Activated CD4-positive, alpha-beta T cell treated with anti-CD3 and anti-CD28 coated beads, Interleukin-2, amount 50 U/mL, for 1 hour (primary cell): ENCODE measurements around the gene OSBPL2.

Experiments used
- DNase-seq: peaks from one replicate; pipeline ENCODE4 v3.0.0-alpha.2; 2020

OSBPL2 gene

DNA sequence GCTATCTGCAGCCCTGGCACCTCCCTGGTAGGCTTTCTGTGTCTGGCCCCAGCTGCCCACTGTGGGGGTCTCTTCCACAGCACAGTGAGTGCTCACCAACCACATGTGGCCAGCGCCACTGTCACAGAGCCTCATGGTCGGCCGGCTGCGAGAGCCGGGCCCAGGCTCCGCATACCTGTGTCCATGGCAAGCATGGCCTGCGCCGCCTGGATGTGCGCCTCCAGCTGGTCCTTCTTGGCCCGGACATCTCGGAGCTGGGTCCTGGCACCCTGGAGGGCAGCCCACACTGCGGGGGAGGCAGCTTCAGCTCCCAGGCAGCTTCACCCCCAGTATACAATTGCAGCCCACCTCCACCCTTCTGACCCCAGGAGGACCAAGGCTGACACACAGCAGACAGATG, 77.5 kb downstream of the OSBPL2 start:
- no peak for DNase-seq

DNA sequence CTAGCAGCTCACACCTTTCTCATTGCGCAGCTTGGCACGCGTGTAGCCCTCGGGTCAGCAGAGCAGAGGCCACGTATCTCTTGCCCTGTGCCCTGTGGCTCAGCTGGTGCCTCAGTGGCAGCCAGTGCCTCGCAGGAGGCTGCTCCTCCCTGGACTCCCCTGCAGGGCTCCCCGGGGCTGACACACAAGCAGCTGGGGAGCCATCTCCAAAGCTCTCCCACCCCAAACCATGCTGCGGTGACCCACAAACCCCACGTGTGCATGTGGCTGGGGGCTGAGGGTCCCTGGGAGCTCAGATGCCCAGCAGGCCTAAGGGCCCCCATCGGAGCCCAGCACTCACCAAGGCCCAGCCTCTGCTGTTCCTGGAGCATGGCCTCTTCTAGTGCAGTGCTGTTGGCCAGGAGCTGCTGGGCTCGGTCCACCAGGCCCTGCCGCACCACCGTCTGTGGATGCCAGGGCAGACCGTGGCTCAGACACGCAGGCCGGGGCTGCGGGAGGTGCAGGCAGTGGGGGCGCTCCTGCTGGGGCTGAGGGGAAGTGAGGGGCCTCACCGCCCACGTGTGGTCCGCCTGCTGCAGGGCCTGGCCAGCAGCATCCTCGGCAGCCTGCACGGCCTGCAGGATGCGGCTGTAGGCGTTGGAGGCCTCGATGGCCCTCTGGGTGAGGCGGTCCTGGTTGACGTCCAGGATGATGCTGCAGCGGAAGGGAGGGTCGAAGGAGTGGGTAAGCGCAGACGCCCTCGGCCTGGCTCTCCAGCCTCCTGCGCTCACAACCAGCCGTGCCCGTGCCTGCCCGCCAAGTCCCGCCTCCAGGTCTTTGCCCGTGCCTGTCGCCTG, 78.2 kb downstream of the OSBPL2 start:
- no peak for DNase-seq

DNA sequence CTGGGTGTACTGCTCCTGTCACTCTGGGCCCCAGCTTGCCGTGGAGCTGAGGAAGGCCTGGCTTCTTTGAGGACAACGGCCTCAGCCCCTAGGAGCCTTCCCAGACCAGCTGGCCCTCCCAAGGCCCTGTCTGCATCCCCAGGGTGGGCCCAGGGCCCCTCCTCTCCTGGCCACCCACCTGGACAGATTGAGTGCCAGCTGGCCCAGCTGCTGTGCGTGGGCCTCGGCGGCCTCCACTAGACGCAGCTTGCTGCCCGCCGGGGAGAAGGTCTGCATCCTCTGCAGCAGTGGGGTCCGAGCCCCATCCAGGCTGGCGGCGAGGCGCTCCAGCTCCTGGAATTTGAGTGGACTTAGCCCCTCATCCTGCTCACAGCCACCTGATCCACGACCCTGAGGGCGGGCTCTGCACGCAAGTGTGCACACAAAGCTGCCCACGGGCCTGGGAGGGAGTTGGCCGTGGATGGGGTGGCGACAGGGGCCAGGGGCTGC, 78.9 kb downstream of the OSBPL2 start:
- no peak for DNase-seq

DNA sequence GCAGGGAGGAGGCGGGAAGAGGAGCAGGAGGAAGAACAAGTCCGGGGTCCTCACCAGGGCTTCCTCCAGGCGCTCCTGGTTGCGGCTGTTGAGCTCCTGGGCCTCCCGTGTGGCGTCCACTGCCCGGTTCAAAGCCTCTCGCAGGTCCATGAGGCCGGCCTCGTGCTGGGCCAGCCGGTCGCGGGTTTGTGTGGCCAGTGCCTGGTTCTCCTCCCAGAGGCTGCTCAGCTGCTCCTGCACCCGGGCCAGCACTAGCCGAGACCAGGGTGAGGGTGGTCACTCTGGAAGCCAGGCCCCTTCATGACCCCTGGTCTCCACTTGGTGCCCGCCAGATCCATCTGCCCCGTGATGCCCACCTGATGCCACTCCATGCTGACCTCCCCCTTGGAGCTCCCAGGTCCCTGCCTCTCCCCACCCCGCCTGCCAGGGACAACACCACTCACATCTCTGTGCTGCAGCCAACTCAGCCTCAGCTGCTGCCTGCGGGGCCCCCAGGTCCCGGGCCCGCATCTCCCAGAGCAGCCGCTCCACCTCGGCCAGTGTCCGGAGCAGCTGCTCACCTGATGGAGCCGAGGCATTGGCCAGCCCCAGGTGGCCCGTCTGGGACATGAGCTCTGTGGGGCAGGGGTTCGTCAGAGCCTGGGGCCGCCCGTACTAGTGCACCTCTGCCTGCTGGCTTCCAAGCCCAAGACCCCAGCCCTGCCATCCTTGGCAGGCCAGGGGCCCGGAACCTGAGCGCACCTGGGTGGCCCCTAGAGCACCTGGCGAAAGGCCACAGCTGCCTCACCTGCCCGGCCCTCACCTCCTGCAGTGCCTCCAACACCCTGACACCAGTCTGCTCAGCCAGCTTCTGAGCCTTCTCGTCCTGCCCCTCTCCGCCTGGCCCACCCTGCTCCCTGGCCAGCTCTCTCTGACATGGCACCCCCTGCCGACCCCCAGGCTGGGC, 80.4 kb downstream of the OSBPL2 start:
- no peak for DNase-seq

DNA sequence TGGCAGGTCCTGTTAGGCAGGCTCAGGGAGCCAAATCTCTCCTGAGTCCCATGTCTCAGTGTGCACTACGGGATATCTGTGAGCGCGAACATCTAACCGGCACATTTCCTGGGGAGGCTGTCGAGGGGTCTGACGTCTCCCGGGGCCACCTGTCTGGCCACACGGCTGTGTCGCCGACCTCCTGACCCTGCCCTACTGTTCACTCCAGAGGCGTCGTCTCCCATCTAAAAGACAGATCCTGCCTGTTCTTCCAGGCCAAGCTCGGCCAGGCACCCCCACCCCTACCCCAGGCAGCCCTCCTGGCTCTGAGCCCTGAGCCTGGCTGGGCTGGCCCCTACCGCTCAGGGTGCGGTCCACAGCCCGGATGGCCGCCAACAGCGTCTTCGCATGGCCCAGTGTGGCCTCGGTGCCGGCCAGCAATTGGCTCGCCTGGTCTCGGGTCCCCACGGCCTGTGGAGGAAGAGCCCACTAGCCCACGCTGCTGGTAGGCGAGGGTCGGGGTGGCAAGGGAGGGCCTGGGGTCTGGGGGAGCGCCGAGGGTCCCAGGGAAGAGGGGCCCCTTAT, 81.1 kb downstream of the OSBPL2 start:
- DNase-seq: no peak

DNA sequence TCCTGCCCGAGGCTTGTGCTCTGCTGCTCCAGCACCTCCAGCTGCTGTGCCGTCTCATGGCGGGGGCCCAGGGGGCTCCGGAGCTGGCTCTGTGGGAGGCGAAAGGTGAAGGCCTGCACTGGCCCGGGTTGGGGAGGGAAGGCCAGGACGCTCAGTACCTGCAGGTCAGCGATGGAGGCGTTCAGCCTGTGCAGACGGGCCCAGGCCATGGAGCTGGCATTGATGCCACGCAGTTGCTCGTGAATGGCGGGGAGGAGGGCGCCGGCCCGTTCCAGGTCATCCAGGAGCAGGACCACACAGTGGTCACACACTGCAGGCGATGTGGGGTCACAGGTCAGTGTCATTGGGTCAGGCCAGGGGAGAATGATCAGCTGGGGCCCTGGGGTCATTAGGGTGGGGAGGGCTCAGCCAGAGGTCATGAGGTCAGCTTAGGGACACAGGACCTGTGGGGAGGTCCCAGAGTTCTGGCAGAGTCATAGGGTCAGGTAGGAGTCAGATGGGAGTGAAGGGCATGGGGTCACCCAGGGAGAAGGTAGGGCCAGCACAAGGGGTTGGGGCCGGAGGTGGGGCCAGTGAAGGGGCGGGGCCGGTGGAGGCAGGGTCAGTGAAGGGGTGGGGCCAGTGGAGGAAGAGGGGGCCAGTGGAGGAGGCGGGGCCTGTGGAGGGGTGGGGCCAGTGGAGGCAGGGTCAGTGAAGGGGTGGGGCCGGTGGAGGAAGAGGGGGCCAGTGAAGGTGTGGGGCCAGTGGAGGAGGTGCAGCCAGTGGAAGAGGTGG, 82.4 kb downstream of the OSBPL2 start:
- no peak for DNase-seq

DNA sequence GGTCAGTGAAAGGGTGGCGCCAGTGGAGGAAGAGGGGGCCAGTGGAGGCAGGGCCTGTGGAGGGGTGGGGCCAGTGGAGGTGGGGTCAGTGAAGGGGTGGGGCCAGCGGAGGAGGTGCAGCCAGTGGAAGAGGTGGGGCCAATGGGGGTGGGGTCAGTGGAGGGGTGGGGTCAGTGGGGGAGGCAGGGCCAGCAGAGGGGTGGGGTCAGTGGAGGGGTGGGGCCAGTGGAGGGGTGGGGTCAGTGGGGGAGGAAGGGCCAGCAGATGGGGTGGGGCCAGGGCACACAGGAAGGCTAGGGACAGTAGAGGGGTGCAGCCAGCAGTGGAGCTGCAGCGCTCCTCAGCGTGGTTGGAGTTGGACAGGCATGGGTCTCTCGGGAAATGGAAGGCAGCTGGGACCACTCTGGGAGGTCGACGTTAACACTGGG, 83.2 kb downstream of the OSBPL2 start:
- no peak for DNase-seq

DNA sequence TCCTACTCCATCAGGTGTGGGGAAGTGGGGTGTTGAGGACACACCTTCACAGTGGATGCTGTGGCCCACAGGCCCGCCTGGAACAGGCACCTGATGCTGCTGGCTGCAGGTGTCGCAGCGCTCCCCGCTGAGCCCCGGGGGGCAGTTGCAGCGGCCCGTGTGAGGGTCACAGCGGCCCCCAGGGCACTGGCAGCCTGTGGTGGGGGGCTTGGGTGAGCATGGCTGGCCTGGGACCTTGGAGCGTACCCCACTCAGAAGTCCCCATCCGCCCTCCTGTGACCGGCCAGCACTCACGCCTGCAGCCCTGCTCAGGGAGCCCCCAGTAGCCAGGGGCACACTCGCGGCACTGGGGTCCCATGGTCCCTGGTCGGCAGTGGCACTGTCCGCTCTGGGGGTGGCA, 83.7 kb downstream of the OSBPL2 start:
- DNase-seq: no peak

DNA sequence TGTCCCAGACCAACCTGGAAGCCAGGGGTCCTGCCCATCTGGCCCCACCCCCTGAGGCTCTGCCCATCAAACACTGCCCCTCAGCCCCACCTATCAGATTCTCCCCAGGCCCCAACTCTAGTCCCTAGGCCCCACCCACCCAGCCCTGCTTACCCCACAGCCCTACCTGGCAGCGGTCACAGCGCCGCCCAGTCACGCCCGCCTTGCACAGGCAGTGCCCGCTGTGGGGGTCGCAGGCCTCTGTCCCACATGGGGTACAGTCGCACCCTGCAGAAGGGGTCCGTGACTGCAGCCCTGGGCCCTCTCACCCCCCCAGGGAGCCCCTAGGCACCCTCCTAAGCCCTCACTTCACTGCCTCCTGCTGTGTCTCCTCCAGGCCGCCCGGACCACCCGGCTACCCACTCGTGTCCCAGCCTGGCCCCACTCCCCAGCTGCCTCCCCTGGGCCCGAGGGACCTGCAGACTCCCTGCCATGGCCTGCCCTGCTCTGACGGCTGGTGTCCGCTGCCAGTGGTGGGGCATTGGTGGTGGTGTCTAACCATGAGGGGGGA, 84.2 kb downstream of the OSBPL2 start:
- no peak for DNase-seq

DNA sequence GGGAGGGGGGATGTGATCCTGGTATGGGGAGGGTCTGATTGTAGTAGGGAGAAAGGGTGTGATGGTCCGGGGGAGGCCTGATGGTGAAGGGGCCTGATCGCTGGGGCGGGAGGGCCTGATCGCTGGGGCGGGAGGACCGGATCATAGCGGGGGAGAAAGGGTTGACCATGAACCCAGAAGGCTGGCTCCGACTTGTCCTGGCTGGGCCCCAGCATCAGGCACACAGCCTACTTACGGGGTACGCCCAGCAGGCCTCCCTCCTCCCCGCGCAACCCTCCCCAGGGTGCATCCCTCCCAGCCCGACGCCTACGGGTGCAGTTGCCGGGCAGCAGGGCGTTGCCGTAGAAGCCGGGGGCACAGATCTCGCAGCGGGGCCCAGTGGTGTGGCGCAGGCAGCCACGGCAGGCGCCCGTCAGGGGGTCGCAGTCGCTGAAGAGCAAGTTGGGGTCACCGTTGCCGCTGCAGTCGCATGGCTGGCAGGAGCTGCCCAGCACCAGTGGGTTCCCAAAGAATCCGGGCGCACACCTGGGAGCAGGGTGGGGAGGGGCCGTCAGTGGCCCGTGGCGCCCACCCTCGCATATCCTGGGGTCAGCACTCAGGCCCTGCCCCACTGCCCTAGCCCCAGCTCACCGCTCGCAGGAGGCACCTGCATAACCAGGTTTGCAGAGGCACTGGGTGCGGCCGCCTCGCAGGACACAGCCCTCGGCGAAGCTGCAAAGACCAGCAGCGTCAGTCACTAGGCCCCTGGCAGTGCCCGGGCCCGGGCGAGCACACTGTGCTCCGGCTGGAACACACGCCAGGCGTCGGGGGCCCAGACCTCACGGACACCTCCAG, 85.0 kb downstream of the OSBPL2 start:
- no peak for DNase-seq

DNA sequence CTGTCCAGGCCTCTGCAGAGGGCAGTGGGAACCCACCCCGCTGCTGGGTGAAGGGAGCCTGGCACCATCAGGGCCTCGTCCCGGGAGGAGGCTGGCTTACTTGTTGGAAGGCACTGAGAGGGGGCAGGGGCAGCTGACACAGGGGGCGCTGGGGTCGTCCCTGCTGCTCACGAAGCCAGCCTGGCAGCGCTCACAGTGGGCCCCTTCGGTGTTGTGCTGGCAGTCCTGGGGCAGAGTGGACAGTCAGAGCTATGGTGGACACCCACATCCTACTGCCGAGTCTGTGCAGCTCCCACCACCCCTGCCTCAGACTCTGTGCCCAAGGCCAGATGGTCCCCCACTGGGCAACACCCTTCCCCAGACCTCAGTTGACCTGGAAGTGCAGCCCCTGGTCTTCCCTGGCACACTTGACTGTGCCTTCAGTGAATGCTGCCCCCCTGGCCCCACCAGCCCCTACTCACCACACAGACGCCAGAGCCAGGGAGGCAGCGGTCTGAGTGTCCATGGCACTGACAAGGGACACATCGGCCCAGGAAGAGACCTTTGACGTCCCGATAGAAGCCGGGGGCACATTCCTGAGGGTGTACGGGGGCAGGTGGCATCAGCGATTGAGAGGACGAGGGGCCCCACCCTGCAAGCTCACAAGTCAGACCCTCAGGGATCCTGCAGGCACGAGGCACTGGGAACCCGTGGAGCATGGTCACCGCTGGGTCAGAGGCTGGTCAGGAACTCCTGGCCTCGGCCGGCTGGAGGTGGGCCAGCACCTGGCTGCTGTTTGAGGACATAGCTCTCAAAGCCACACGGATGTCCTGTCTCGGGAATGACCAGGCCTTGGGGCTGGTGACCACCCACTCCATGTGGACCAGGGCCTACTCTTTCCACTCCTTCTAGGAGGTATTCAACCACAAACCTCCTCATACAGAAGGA, 85.9 kb downstream of the OSBPL2 start:
- DNase-seq: no peak

DNA sequence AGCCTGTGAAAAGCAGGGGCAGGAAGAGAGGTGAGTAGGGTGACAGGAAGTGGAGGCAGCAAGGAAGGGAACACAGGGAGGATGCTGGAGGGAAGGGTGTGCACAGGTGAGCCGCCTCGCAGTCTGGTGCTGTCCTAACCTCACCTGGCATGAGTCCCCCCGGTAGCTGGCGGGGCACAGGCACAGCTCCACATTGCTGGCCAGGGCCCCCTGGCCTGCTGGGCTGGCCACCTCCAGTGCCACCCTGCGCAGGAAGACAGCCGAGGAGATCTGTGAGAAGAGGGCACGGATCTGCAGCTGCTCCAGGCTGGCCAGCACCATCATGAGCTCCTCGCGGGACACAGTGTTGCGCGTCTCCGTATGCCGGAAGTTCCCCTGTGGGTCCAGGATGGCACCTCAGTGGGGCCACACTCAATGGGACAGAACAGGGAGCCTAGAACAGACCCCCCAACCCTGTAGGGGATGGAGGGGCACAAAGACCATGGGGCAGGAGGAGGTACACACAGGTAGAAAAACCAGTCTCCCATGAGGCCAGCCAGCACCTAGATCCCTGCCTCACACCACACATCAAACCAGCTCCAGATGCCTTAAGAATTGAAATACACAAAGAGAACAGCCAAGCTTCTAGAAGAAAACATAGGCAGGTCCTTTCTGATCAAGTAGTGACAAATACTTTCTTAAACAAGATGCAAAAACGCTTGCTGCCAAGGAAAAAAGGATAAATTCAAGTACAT, 87.0 kb downstream of the OSBPL2 start:
- DNase-seq: no peak

DNA sequence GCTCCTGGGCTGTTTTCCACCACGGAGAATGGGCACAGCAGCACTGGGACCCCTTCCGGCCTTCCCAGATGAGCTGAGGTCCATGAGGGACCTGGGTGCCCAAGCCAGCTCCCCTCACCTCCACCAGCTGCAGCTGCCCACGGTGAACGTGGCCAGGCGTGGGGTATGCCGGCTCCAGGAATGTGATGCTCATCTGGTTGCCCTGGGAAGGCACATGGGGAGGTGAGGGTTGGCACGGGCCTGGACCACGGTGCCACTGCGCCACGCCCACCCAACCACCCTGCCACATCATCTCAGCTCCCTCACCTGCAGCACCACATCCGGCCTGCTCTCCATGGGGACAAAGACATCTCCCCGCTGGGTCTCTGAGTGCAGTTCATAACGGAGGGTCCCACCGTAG, 88.2 kb downstream of the OSBPL2 start:
- DNase-seq: no peak

DNA sequence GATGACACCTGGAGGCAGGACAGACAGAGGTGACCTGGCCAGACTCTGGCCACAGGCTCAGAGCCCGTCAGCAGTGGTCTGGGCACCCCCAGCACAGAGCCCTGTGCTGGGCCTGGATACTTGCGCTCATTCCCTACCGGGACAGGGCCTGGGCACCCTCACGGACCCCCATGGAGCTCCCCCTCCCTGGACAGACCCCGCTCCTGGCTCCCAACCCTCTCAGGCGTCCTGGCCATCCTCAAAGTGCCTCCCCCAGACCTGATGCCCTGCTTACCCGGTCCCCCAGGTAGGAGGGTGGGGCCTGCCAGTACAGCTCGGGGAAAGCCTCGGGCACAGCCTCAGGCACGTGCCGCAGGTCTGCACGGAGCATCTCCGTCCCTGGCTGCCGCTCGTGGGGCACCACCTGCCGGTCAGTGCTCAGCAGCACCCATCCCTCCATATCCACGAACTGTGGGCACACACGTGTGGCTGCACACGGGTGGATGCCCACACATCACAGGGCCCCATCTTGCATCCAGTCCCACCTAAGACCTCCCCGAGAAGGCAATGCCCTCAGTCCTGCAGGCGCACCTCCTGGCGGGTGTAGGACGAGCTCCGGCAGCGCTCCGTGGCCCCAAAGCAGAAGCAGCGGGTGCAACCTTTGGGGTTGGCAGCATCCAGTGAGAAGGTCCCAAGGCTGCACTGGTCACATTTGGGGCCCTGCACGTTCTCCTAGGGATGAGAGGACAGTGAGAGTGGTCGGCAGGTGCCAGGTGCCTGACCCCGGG, 88.8 kb downstream of the OSBPL2 start:
- DNase-seq: no peak

DNA sequence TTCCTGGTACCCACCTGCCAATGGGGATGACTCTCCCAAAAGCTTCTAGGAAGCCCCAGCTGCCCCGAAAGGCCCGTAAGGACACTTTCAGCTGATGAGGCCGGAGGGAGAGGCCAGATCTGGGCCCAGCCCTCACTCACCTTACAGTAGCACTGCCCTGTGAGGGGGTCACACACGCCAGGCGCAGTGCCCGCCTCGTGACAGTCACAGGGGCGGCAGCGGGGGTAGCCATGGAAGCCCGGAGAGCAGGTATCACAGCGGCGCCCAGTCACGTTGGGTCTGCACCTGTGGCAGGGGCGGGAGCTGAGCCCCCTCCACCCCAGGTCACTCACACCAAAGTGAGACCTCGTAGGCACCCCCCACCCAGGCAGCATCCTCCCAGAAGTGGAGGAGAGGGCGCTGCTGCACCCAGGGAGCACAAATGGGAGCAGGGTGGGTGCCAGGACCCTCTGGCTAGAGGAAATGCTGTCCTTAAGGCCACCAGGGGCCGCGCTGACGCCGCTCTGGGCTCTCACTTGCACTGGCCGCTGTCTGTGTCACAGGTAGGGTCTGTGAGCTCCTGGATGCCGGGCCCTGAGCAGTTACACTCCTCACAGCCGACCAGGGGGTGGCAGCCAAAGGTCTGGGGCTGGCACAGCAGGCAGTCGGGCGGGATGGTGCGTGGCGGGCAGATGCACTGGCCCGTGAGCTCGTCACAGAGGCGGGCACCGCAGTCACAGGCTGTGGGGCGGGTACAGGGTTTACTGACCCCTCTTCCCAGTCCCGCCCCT, 89.6 kb downstream of the OSBPL2 start:
- DNase-seq: no peak

DNA sequence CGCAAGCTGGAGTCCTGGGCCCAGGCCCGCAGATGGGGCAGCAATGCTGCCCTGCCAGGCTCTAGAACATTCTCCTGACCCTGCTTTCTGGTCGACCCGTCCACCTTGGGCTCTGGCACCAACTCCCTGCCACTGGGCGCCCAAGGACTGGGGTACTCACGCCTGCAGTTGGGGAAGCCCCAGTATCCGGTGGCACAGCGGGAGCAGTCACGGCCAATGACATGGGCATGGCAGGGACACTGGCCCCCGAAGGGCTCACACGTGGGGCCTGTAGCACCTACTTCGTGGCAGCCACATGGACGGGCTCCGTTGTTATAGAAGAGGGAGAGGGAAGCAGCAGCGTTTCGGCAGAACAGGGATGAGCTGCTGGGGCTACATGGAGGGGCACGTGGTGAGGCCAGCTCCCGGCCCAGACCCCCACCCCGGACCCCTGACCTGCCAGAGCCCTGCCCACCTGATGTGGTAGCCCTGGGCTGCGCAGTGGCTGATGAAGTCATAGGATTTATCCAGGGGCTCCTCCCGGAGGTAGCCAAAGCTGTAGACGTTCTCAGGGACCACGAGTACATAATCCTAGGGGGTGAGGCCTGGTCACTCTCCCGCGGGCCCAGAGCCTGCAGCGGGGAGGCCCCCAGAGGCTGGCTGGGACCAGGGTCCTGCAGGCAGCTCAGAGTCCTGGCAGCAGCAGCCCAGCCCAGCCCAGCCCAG, 90.5 kb downstream of the OSBPL2 start:
- DNase-seq: no peak
